ENCODE results near the gene SPATA31A5.
"Not testable (repeated sequence)": the region's sequence is repeated elsewhere in the genome, so short reads cannot be mapped to it uniquely, and the experiment has no call there.

GRCh38 chr9:60962990-60963350 is 48.8 kb downstream of the SPATA31A5 start:
- not testable (repeated sequence) for TF ChIP-seq CTCF, POLR2A (IDR thresholded peaks at IDR 0.05)

Data from body of pancreas (tissue), 4 donors.